M059J (cell line): ENCODE data around the gene TMUB2. TPM values are rescaled to one million over a fixed set of nuclear protein-coding genes. Genes with fewer than 3 reads are reported as not detected.
"Not testable (repeated sequence)": the region's sequence is repeated elsewhere in the genome, so short reads cannot be mapped to it uniquely, and the experiment has no call there.

Experiments
- DNase-seq: peaks from one replicate; pipeline ENCODE4 v3.0.0-alpha.2; 2012; ENCODE audit warnings: low read depth
- total RNA-seq: library from RNA; depleted of rRNA; stranded (reverse); fragments of >200 nt; shearing (Covaris generic); gene quantifications from 2 replicates; pipeline ENCODE4 v1.2.3, GENCODE V29; 2014; rRNA removed

TMUB2 gene
- total RNA-seq = 36.8 and 37.6 TPM in 2 replicates

GRCh38 chr17:44186307-44187130 is at the start of gene TMUB2:
Gene TMUB2, plus strand, starts transcription at chr17:44186972. Its CDS starts 737 bp downstream, at chr17:44187709.
- peak; percentile 98 for DNase-seq

- peak; percentile 98 for DNase-seq
Observed at GRCh38 chr17:44137891-44138709, 48.7 kb upstream of the TMUB2 start.

- DNase-seq = not testable (repeated sequence)
Observed at GRCh38 chr17:44143921-44144320, 42.9 kb upstream of the TMUB2 start.

GRCh38 chr17:44144966-44145739 is 41.6 kb upstream of the TMUB2 start:
- DNase-seq = no peak

- DNase-seq = no peak
Observed at GRCh38 chr17:44146375-44147346, 40.1 kb upstream of the TMUB2 start.

GRCh38 chr17:44147812-44148211 is 39.0 kb upstream of the TMUB2 start:
- DNase-seq = no peak

GRCh38 chr17:44149066-44149465 is 37.7 kb upstream of the TMUB2 start:
- not testable (repeated sequence) for DNase-seq

- DNase-seq = no peak
Observed at GRCh38 chr17:44149750-44150329, 36.9 kb upstream of the TMUB2 start.

- DNase-seq = no peak
Observed at GRCh38 chr17:44152875-44153274, 33.9 kb upstream of the TMUB2 start.

GRCh38 chr17:44155488-44155887 is 31.3 kb upstream of the TMUB2 start:
- no peak for DNase-seq

- DNase-seq = no peak
Observed at GRCh38 chr17:44159519-44160210, 27.1 kb upstream of the TMUB2 start.

GRCh38 chr17:44164476-44164875 is 22.3 kb upstream of the TMUB2 start:
- no peak for DNase-seq

GRCh38 chr17:44167181-44167861 is 19.5 kb upstream of the TMUB2 start:
- no peak for DNase-seq

GRCh38 chr17:44170135-44170498 is 16.7 kb upstream of the TMUB2 start:
- no peak for DNase-seq

GRCh38 chr17:44170499-44171201 is 16.1 kb upstream of the TMUB2 start, which contains the start of gene ASB16:
Gene ASB16, plus strand, starts transcription at chr17:44170704. Its CDS starts 86 bp downstream, at chr17:44170790.
- DNase-seq = no peak

- no peak for DNase-seq
Observed at GRCh38 chr17:44171931-44172455, 14.8 kb upstream of the TMUB2 start.

- no peak for DNase-seq
Observed at GRCh38 chr17:44174427-44174826, 12.3 kb upstream of the TMUB2 start.

GRCh38 chr17:44176257-44176656 is 10.5 kb upstream of the TMUB2 start:
- DNase-seq = no peak
